Measurements from ENCODE around the gene THAP3. TPM values are rescaled to one million over a fixed set of nuclear protein-coding genes. Genes with fewer than 3 reads are reported as not detected.

THAP3 gene
- total RNA-seq, 4 donors from 2014 or later: 16.7 to 31.0 (median 24.2) TPM

GRCh38 chr1:6582370-6582769 lies 42.3 kb upstream of the THAP3 start:
- Histone ChIP-seq H3K36me3 (no peaks in the 10 kb centered on the region), H3K4me3 (no peak overlapping the region), H3K4me1 (peaks cover 19 to 50% of the 10 kb centered on the region in 2 donors), H3K27me3 (no peaks in the 10 kb centered on the region), H3K9me3 (no peaks in the 10 kb centered on the region), H3K27ac (peak overlapping the region; percentile 91 to 98 (median 96))
- ATAC-seq: no peak
- intact Hi-C loops (cut with DNase I; ENCODE audit: low total_unique reads) (loop anchor here (5.0 kb wide), 1 partner anchor 45 kb away; no protein-coding TSS in a partner anchor), in situ Hi-C loops (cut with MboI; ENCODE audit: low sequenced_read_pairs in 4 of 4) (loop anchor here in 1 of 4 donors (10.0 kb wide), 1 partner anchor 52 kb away; no protein-coding TSS in a partner anchor)
- no peak for DNase-seq
- TF ChIP-seq, protein P1, sequence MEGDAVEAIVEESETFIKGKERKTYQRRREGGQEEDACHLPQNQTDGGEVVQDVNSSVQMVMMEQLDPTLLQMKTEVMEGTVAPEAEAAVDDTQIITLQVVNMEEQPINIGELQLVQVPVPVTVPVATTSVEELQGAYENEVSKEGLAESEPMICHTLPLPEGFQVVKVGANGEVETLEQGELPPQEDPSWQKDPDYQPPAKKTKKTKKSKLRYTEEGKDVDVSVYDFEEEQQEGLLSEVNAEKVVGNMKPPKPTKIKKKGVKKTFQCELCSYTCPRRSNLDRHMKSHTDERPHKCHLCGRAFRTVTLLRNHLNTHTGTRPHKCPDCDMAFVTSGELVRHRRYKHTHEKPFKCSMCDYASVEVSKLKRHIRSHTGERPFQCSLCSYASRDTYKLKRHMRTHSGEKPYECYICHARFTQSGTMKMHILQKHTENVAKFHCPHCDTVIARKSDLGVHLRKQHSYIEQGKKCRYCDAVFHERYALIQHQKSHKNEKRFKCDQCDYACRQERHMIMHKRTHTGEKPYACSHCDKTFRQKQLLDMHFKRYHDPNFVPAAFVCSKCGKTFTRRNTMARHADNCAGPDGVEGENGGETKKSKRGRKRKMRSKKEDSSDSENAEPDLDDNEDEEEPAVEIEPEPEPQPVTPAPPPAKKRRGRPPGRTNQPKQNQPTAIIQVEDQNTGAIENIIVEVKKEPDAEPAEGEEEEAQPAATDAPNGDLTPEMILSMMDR (IDR thresholded peaks at IDR 0.05 in 4 of 5, conservative IDR thresholded peaks at IDR 0.05 in 1 of 5): no peak
- TF ChIP-seq POLR2A (IDR thresholded peaks at IDR 0.05): no peak

- no peak overlapping the region for H3K4me3 ChIP-seq
- peak overlapping the region; percentile 98 to 100 (median 100) for H3K27ac ChIP-seq
- TF ChIP-seq, protein P1 (IDR thresholded peaks at IDR 0.05 in 4 of 5, conservative IDR thresholded peaks at IDR 0.05 in 1 of 5): peak in 3 of 5 experiments; percentile 12 to 29 (median 22)
- TF ChIP-seq POLR2A (IDR thresholded peaks at IDR 0.05): no peak
- ATAC-seq (no peak), DNase-seq (no peak)
- H3K27me3 ChIP-seq: no peaks in the 10 kb centered on the region
- intact Hi-C loops (cut with DNase I; ENCODE audit: low total_unique reads): loop anchor here (5.0 kb wide), 1 partner anchor 43 kb away; no protein-coding TSS in a partner anchor
- peaks cover 34 to 66% of the 10 kb centered on the region in 2 donors for H3K4me1 ChIP-seq
- no peaks in the 10 kb centered on the region for H3K9me3 ChIP-seq
- in situ Hi-C loops (cut with MboI; ENCODE audit: low sequenced_read_pairs in 4 of 4): loop anchor here in 1 of 4 donors (10.0 kb wide), 1 partner anchor 50 kb away; no protein-coding TSS in a partner anchor
- H3K36me3 ChIP-seq: peaks cover 0 to 1% of the 10 kb centered on the region in 2 donors
Measured at GRCh38 chr1:6584126-6585080, 40.3 kb upstream of the THAP3 start.

GRCh38 chr1:6585081-6585722 lies 39.5 kb upstream of the THAP3 start:
- TF ChIP-seq, protein P1 (IDR thresholded peaks at IDR 0.05 in 4 of 5, conservative IDR thresholded peaks at IDR 0.05 in 1 of 5): no peak
- no peak for TF ChIP-seq POLR2A (IDR thresholded peaks at IDR 0.05)
- ATAC-seq: no peak
- no peak for DNase-seq
- in situ Hi-C loops (cut with MboI; ENCODE audit: low sequenced_read_pairs in 4 of 4): loop anchor here in 1 of 4 donors (10.0 kb wide), 1 partner anchor 50 kb away; no protein-coding TSS in a partner anchor
- intact Hi-C loops (cut with DNase I; ENCODE audit: low total_unique reads): no loop called here
- Histone ChIP-seq H3K36me3 (peaks cover 0 to 8% of the 10 kb centered on the region in 2 donors), H3K27me3 (no peaks in the 10 kb centered on the region), H3K4me1 (peaks cover 41 to 71% of the 10 kb centered on the region in 2 donors), H3K4me3 (no peak overlapping the region), H3K9me3 (no peaks in the 10 kb centered on the region), H3K27ac (peak overlapping the region; percentile 98 to 100 (median 100))

GRCh38 chr1:6585841-6586240 lies 38.8 kb upstream of the THAP3 start:
- Histone ChIP-seq H3K27ac (peak overlapping the region; percentile 98 to 100 (median 100)), H3K36me3 (peaks cover 0 to 12% of the 10 kb centered on the region in 2 donors)

More at GRCh38 chr1:6585841-6586240, 38.8 kb upstream of the THAP3 start:
- no peak for TF ChIP-seq POLR2A (IDR thresholded peaks at IDR 0.05)
- TF ChIP-seq, protein P1 (IDR thresholded peaks at IDR 0.05 in 4 of 5, conservative IDR thresholded peaks at IDR 0.05 in 1 of 5): no peak
- intact Hi-C loops (cut with DNase I; ENCODE audit: low total_unique reads): no loop called here
- Histone ChIP-seq H3K27me3 (no peaks in the 10 kb centered on the region), H3K4me3 (no peak overlapping the region), H3K9me3 (no peaks in the 10 kb centered on the region), H3K4me1 (peaks cover 42 to 70% of the 10 kb centered on the region in 2 donors)
- DNase-seq (peak in 1 of 2 donors; percentile 22), ATAC-seq (no peak)
- in situ Hi-C loops (cut with MboI; ENCODE audit: low sequenced_read_pairs in 4 of 4): loop anchor here in 1 of 4 donors (10.0 kb wide), 1 partner anchor 49 kb away; no protein-coding TSS in a partner anchor

All from gastrocnemius medialis (tissue), 4 donors.